K562 (cell line): ENCODE data around the gene POLR1A. TPM values are rescaled to one million over a fixed set of nuclear protein-coding genes. Genes with fewer than 3 reads are reported as not detected.
A peak's percentile ranks its signal among the peaks of the same experiment; 100 is the strongest.

Source experiments
- ATAC-seq: fragments of 200-7000 bp; cut with Tn5 transposase; 3 replicates; pipeline ENCODE4 v1.9.1; 2020; ENCODE audit warnings: moderate library complexity
- BruUV-seq: library from RNA; stranded (reverse); fragments of 400-500 nt; replicated peaks from 2 replicates; lab custom pipeline; 2021; lab: Mats Ljungman, UMichigan
- CTCF ChIA-PET: fragments of 300-600 bp; formaldehyde crosslinking; extraction: SDS; loops from one replicate; lab custom pipeline; 2021; ENCODE audit warnings: low intra/inter-chr PET ratio; lab: Yijun Ruan, JAX
- POLR2A ChIA-PET: fragments of 300-600, 350-650 bp; sonication (Branson Sonifier 250); formaldehyde crosslinking; extraction: SDS; loops from one replicate; lab custom pipeline; 2021; ENCODE audit warnings: antibody characterized with exemption, inconsistent platforms; lab: Yijun Ruan, JAX
- DNase-seq, 4 experiments: peaks; one replicate each; pipeline versions ENCODE4 v3.0.0 to v3.0.0-alpha.2; 2011 to 2018; ENCODE audit warnings: low spot score in 3 of 4, mixed read lengths in 3 of 4; ENCODE audit errors: extremely low read depth in 1 of 4
- FAIRE-seq: peaks from 2 replicates; lab custom pipeline; 2011; peaks lifted over from hg19 to GRCh38; lab: Jason Lieb, UNC
- H2AFZ ChIP-seq: 2 replicates; pipeline ENCODE4 v1.6.0; 2011; ENCODE audit warnings: low read depth, low read length, control low read depth, inconsistent platforms
- H3K27ac ChIP-seq: fragments of 200-600 bp; 3 replicates; pipeline ENCODE4 v1.8.0; 2011; ENCODE audit warnings: low read depth, mild to moderate bottlenecking, control low read depth, inconsistent platforms, low read length, moderate library complexity, mixed read lengths; ENCODE audit errors: extremely low read depth
- H3K27me3 ChIP-seq, 2 experiments: fragments of 300-600 bp in 1 of 2; 2 replicates in 1 of 2; 3 replicates in 1 of 2; pipeline versions ENCODE4 v1.6.0 to v1.8.0; 2011; ENCODE audit warnings: inconsistent platforms in 2 of 2, low read length in 2 of 2, mild to moderate bottlenecking in 1 of 2, mixed read lengths in 1 of 2, moderate library complexity in 1 of 2; ENCODE audit not compliant: control insufficient read depth in 2 of 2, insufficient read depth in 2 of 2
- H3K36me3 ChIP-seq: fragments of 300-600 bp; 3 replicates; pipeline ENCODE4 v1.8.0; 2011; ENCODE audit warnings: mild to moderate bottlenecking, low read length, inconsistent platforms; ENCODE audit not compliant: control insufficient read depth, insufficient read depth
- H3K4me1 ChIP-seq, 2 experiments: fragments of 200-600 bp in 1 of 2; replicated peaks in 1 of 2; 2 replicates in 1 of 2; 3 replicates in 1 of 2; pipeline versions ENCODE4 v1.5.1 to v1.8.0; 2011; ENCODE audit warnings: inconsistent platforms in 2 of 2, low read length in 2 of 2, mild to moderate bottlenecking in 1 of 2, mixed read lengths in 1 of 2, moderate library complexity in 1 of 2; ENCODE audit not compliant: control insufficient read depth in 2 of 2, insufficient read depth in 2 of 2
- H3K4me2 ChIP-seq: 2 replicates; pipeline ENCODE4 v1.6.1; 2011; ENCODE audit warnings: low read length, control low read depth, inconsistent platforms, mixed read lengths; ENCODE audit not compliant: insufficient read depth
- H3K4me3 ChIP-seq: fragments of 200-600 bp; sonication (generic), shearing (Covaris generic); 2 replicates; pipeline ENCODE4 v1.5.1; 2016; ENCODE audit warnings: control low read depth, inconsistent platforms
- H3K79me2 ChIP-seq: fragments of 200-600 bp; 3 replicates; pipeline ENCODE4 v1.8.0; 2011; ENCODE audit warnings: low read length, inconsistent platforms; ENCODE audit not compliant: control insufficient read depth, insufficient read depth
- H3K9ac ChIP-seq, 2 experiments: 2 replicates each; pipeline versions ENCODE4 v1.6.0 to v1.6.1; 2011; ENCODE audit warnings: low read depth in 2 of 2, low read length in 2 of 2, control low read depth in 1 of 2, inconsistent platforms in 1 of 2, mild to moderate bottlenecking in 1 of 2, mixed read lengths in 1 of 2; ENCODE audit not compliant: insufficient read depth in 1 of 2
- H3K9me1 ChIP-seq: one replicate; pipeline ENCODE4 v1.6.0; 2011; ENCODE audit warnings: inconsistent platforms, mild to moderate bottlenecking, low read length, moderate library complexity; ENCODE audit not compliant: control insufficient read depth, insufficient read depth
- H3K9me3 ChIP-seq: replicated peaks from 2 replicates; pipeline ENCODE4 v1.5.1; 2011; ENCODE audit warnings: low read depth, low read length, inconsistent platforms; ENCODE audit not compliant: control insufficient read depth, insufficient read depth
- H4K20me1 ChIP-seq: replicated peaks from 2 replicates; pipeline ENCODE4 v1.6.1; 2011; ENCODE audit warnings: low read length, inconsistent platforms, mixed read lengths; ENCODE audit not compliant: control insufficient read depth, insufficient read depth
- C11orf30 ChIP-seq: fragments of 450-650 bp; IDR thresholded peaks from 2 replicates; pipeline ENCODE4 v1.6.1; 2016; ENCODE audit warnings: low read depth, mild to moderate bottlenecking
- MAFG ChIP-seq: fragments of 450-650 bp; conservative IDR thresholded peaks from 2 replicates; pipeline ENCODE4 v1.6.1; 2016; ENCODE audit warnings: missing genetic modification characterization, missing compliant biosample characterization
- SP2 ChIP-seq: IDR thresholded peaks from 2 replicates; pipeline ENCODE4 v1.6.1; 2011; ENCODE audit warnings: mild to moderate bottlenecking, low read depth, low read length, moderate library complexity; ENCODE audit not compliant: poor library complexity, severe bottlenecking; ENCODE audit errors: extremely low read depth
- ZC3H4 ChIP-seq: sonication (generic); formaldehyde crosslinking; IDR thresholded peaks from 2 replicates; pipeline ENCODE4 v1.9.0; 2021; ENCODE audit warnings: missing genetic modification reagents, borderline replicate concordance
- ZNF217 ChIP-seq: sonication (generic); formaldehyde crosslinking; IDR thresholded peaks from 2 replicates; pipeline ENCODE4 v1.8.0; 2022; ENCODE audit warnings: mild to moderate bottlenecking, missing genetic modification reagents
- ZNF316 ChIP-seq: fragments of 450-650 bp; IDR thresholded peaks from 2 replicates; pipeline ENCODE4 v1.6.1; 2016
- WGBS: fragments of 100-300 bp; shearing (Covaris generic); methylation state at CpG from one replicate; pipeline ENCODE4 v1.1.6; 2016; ENCODE audit warnings: low coverage, mixed read lengths; ENCODE audit not compliant: insufficient coverage; ENCODE audit errors: missing lambda C conversion rate; 5-methylcytosine and 5-hydroxymethylcytosine counted together
- in situ Hi-C: fragments of 300-500 bp; cut with MboI; formaldehyde crosslinking; loops from 4 replicates; pipeline ENCODE4 v1.15.0; 2018; ENCODE audit warnings: inconsistent platforms, mixed read lengths
- intact Hi-C: fragments of 100-400 bp; cut with micrococcal nuclease; formaldehyde crosslinking; loops from 2 replicates; pipeline ENCODE4 v1.14.2; 2022
- polyA plus RNA-seq, 8 experiments: library from polyadenylated mRNA; depleted of rRNA in 4 of 8; stranded (reverse) in 5 of 8; unstranded in 3 of 8; fragments of >200 nt; fragmentation: Nextera tagmentation in 2 of 8; fragmentation: Illumina TruSeq in 1 of 8; extraction: Ambion mirVana in 2 of 8; extraction: Trizol in 1 of 8; gene quantifications; 2 replicates each; pipeline versions ENCODE4 v1.2.1 to v1.2.3, GENCODE V29; 2011 to 2014; ENCODE audit warnings: inconsistent platforms in 1 of 8, missing spikeins in 1 of 8
- total RNA-seq, 7 experiments: library from RNA; depleted of rRNA in 6 of 7; stranded (reverse); fragments of >200 nt in 6 of 7; fragmentation: Illumina TruSeq in 2 of 7; extraction: Trizol in 2 of 7; gene quantifications; 2 replicates each; pipeline versions ENCODE4 v1.2.1 to v1.2.3, GENCODE V29; 2011 to 2021; ENCODE audit warnings: low replicate concordance in 1 of 7

POLR1A gene
- total and polyA plus RNA-seq, 9 of the 15 experiments (the other 6 are each of a cell fraction or from before 2014, with no cell fraction given), result 3.0 to 72.1 (median 21.8) TPM

DNA sequence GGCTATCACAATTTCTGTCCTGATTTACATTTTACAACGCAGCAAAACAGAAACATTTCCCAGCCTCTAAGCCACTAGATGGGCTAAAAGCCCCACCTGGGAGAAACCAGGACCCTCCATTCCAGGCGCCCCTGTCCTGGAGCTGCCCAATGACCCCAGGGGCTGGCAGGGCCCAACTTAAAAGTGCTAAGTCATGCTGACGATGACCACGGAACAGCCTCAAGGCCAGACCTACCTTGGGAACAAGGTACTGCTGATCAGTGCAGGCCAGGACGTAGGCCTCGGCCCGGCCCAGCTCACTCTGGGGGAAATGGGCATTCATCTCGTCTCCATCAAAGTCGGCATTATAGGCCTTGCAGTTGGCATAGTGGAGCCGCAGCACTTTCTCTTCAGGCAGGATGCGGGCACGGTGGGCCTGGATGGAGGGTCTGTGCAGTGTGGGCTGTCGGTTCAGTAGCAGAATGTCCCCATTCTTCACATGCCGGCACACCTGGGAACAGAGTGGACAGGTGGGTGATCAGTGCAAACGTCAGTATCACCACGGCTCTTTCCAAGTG lies 35.8 kb downstream of the POLR1A start:
- ATAC-seq, result no peak
- FAIRE-seq, result no peak
- in situ Hi-C loops (no loop called here), intact Hi-C loops (no loop called here)
- Histone ChIP-seq H2AFZ (no peak overlapping the region), H3K9me3 (no peaks in the 10 kb centered on the region), H3K27ac (no peak overlapping the region; the same call in 2 of the 3 replicates), H3K36me3 (peaks cover 99% of the 10 kb centered on the region), H4K20me1 (no peaks in the 10 kb centered on the region; the same call in 1 of the 2 replicates), H3K27me3 (no peaks in the 10 kb centered on the region), H3K4me1 (no peaks in the 10 kb centered on the region), H3K79me2 (no peaks in the 10 kb centered on the region), H3K4me2 (no peak overlapping the region), H3K4me3 (no peak overlapping the region), H3K9me1 (no peaks in the 10 kb centered on the region), H3K9ac (0 out of 4 replicates have a peak overlapping the region, but pooled peaks of 1 of the 2 experiments have one; percentile 16)
- no peak for DNase-seq
- 93% methylated on average over 16 of the region's 16 CpGs for WGBS
- ChIA-PET POLR2A (interaction anchor here (1.5 kb wide), 1 partner anchor 42 kb away, joined by 7 read pairs; no protein-coding TSS in a partner anchor), CTCF (no interaction called here)
- no peak for TF ChIP-seq SP2
- peak; percentile 21; the same call in 1 of the 2 replicates for TF ChIP-seq ZNF316
- TF ChIP-seq MAFG (tag), result peak; percentile 25; the same call in 1 of the 2 replicates
- no peak for TF ChIP-seq ZC3H4 (CRISPR knock-in tag)
- TF ChIP-seq ZNF217 (CRISPR knock-in tag), result no peak
- TF ChIP-seq C11orf30, result peak; percentile 30; the same call in 1 of the 2 replicates
- BruUV-seq, result no TSS peak
